Adrenal gland (tissue), 5 donors: ENCODE results near the gene ZMYND8.

Source experiments
- POLR2A ChIP-seq, 2 donors: fragments of 450-650 bp; IDR thresholded peaks; one replicate each; pipeline ENCODE4 v1.6.1; 2017; ENCODE audit warnings: antibody characterized with exemption in 2 of 2, mild to moderate bottlenecking in 2 of 2, moderate library complexity in 1 of 2
- TF ChIP-seq, protein P1 (sequence below), 6 experiments: fragments of 450-650 bp in 4 of 6; fragments of 200-600 bp in 2 of 6; sonication (generic) in 1 of 6; IDR thresholded peaks; 1 replicate in 5 of 6; 2 replicates in 1 of 6; pipeline versions ENCODE4 v1.5.1 to v1.8.0; 2016 to 2021; ENCODE audit warnings: antibody characterized with exemption in 6 of 6, mild to moderate bottlenecking in 2 of 6, moderate library complexity in 1 of 6
- donor health status: DM: no; HTN: no; CAD: no.

DNA sequence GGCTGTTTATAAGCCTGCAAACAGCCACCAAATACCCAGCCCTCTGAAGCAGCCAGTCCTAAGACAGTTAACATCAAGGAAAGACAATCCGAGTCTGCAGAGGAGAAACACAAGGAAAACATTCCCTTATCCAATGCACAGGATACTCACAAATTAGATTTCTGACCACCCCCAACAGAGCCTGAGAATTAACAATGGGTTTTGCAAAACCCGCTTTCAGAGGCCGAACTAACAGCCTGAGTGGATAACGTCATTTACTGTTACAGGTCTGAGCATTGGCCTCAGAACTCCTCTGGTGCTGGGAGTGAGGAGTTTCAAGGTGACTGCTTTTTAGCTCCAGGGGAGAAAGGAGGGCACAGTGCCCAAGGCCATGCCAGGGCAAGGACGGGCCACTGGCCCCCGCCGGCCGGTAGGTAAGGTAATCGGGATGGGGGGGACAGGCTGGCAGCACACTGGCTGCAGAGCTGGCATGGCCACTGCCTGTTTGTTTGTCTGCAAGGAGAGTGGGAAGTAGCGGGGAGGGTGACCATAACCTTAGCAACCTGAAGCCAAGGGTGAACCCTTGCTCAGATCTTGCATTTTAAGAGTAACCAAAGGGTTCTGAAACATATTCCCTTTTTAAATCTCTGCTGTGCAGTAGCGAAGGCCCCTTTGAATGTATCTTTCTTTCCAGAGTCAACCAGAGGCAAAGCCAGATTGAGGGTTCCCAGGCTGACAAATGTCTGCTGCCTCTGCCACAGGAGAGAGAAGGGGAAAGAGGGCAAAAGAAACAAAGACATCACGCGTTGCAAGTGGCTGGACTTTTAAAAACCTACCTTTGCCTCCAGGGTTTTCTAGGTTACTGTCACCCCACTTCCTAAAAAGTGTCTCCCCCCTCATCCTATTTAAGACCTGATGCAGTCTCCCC is 3.9 kb downstream of the ZMYND8 start:
- TF ChIP-seq, protein P1, sequence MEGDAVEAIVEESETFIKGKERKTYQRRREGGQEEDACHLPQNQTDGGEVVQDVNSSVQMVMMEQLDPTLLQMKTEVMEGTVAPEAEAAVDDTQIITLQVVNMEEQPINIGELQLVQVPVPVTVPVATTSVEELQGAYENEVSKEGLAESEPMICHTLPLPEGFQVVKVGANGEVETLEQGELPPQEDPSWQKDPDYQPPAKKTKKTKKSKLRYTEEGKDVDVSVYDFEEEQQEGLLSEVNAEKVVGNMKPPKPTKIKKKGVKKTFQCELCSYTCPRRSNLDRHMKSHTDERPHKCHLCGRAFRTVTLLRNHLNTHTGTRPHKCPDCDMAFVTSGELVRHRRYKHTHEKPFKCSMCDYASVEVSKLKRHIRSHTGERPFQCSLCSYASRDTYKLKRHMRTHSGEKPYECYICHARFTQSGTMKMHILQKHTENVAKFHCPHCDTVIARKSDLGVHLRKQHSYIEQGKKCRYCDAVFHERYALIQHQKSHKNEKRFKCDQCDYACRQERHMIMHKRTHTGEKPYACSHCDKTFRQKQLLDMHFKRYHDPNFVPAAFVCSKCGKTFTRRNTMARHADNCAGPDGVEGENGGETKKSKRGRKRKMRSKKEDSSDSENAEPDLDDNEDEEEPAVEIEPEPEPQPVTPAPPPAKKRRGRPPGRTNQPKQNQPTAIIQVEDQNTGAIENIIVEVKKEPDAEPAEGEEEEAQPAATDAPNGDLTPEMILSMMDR (IDR thresholded peaks at IDR 0.05): no peak
- peak in 1 of 2 donors; percentile 78 for TF ChIP-seq POLR2A (IDR thresholded peaks at IDR 0.05)
